ENCODE measurements around the gene PPP1R37. TPM values are rescaled to one million over a fixed set of nuclear protein-coding genes. Genes with fewer than 3 reads are reported as not detected.

PPP1R37 gene
- polyA plus RNA-seq, 1 donor from 2014 or later, result 53.7 TPM

- no peaks in the 10 kb centered on the region for H3F3A ChIP-seq (ENCODE audit: insufficient read depth, low read length, poor library complexity, severe bottlenecking)
- no peaks in the 10 kb centered on the region for H3K9me2 ChIP-seq (ENCODE audit: insufficient read depth, low read length)
- peaks cover 24% of the 10 kb centered on the region for H3K79me2 ChIP-seq (replicated peaks; ENCODE audit: insufficient read depth, low read length)
- TF ChIP-seq RAD21 (conservative IDR thresholded peaks at IDR 0.05) (no peak), CTCF (IDR thresholded peaks at IDR 0.05; ENCODE audit: poor library complexity, severe bottlenecking) (no peak), MXI1 (conservative IDR thresholded peaks at IDR 0.05; ENCODE audit: poor library complexity, severe bottlenecking) (no peak), POLR2AphosphoS5 (IDR thresholded peaks at IDR 0.05) (no peak), EP300 (conservative IDR thresholded peaks at IDR 0.05; ENCODE audit: poor library complexity, severe bottlenecking) (no peak), TAF1 (IDR thresholded peaks at IDR 0.05; ENCODE audit: low read depth) (no peak), EZH2 (IDR thresholded peaks at IDR 0.05; ENCODE audit: borderline replicate concordance, insufficient read depth, low read length, poor library complexity, severe bottlenecking) (no peak), REST (IDR thresholded peaks at IDR 0.05; ENCODE audit: borderline replicate concordance) (no peak), SMC3 (conservative IDR thresholded peaks at IDR 0.05; ENCODE audit: poor library complexity) (no peak)
- H3K27ac ChIP-seq (ENCODE audit: low read length), result no peak overlapping the region
- H2AFZ ChIP-seq (ENCODE audit: low read depth, low read length), result no peak overlapping the region
- H3K36me3 ChIP-seq (ENCODE audit: insufficient read depth, low read length), result no peaks in the 10 kb centered on the region
- no peaks in the 10 kb centered on the region for H3K27me3 ChIP-seq (ENCODE audit: insufficient read depth, low read depth, low read length)
- no peak overlapping the region for H3K4me3 ChIP-seq (ENCODE audit: low read length)
- H4K20me1 ChIP-seq (ENCODE audit: insufficient read depth), result no peaks in the 10 kb centered on the region
- no peak overlapping the region for H3K9ac ChIP-seq (ENCODE audit: low read length)
- no peak overlapping the region for H3K4me2 ChIP-seq (ENCODE audit: low read length)
- no peaks in the 10 kb centered on the region for H3K9me3 ChIP-seq (ENCODE audit: low read length)
These were observed 30.5 kb downstream of the PPP1R37 start for GRCh38 chr19:45123440-45123850.

- TF ChIP-seq REST (IDR thresholded peaks at IDR 0.05; ENCODE audit: borderline replicate concordance) (no peak), EP300 (conservative IDR thresholded peaks at IDR 0.05; ENCODE audit: poor library complexity, severe bottlenecking) (no peak), MXI1 (conservative IDR thresholded peaks at IDR 0.05; ENCODE audit: poor library complexity, severe bottlenecking) (no peak), CTCF (IDR thresholded peaks at IDR 0.05; ENCODE audit: poor library complexity, severe bottlenecking) (no peak), EZH2 (IDR thresholded peaks at IDR 0.05; ENCODE audit: borderline replicate concordance, insufficient read depth, low read length, poor library complexity, severe bottlenecking) (no peak), POLR2AphosphoS5 (IDR thresholded peaks at IDR 0.05) (no peak), SMC3 (conservative IDR thresholded peaks at IDR 0.05; ENCODE audit: poor library complexity) (no peak), TAF1 (IDR thresholded peaks at IDR 0.05; ENCODE audit: low read depth) (no peak), RAD21 (conservative IDR thresholded peaks at IDR 0.05) (no peak)
- no peak overlapping the region for H3K4me2 ChIP-seq (ENCODE audit: low read length)
- no peaks in the 10 kb centered on the region for H3K27me3 ChIP-seq (ENCODE audit: insufficient read depth, low read depth, low read length)
- H3K4me3 ChIP-seq (ENCODE audit: low read length), result no peak overlapping the region
- no peak overlapping the region for H3K9ac ChIP-seq (ENCODE audit: low read length)
- no peaks in the 10 kb centered on the region for H3K9me2 ChIP-seq (ENCODE audit: insufficient read depth, low read length)
- H4K20me1 ChIP-seq (ENCODE audit: insufficient read depth), result no peaks in the 10 kb centered on the region
- no peaks in the 10 kb centered on the region for H3F3A ChIP-seq (ENCODE audit: insufficient read depth, low read length, poor library complexity, severe bottlenecking)
- no peak overlapping the region for H3K27ac ChIP-seq (ENCODE audit: low read length)
- no peaks in the 10 kb centered on the region for H3K36me3 ChIP-seq (ENCODE audit: insufficient read depth, low read length)
- H3K79me2 ChIP-seq (replicated peaks; ENCODE audit: insufficient read depth, low read length), result peaks cover 24% of the 10 kb centered on the region
- H3K9me3 ChIP-seq (ENCODE audit: low read length), result no peaks in the 10 kb centered on the region
- H2AFZ ChIP-seq (ENCODE audit: low read depth, low read length), result no peak overlapping the region
These were observed 31.0 kb downstream of the PPP1R37 start for GRCh38 chr19:45124021-45124420.
